HepG2 (cell line): ENCODE measurements around the gene EEPD1. TPM values are rescaled to one million over a fixed set of nuclear protein-coding genes. Genes with fewer than 3 reads are reported as not detected.
A peak's percentile ranks its signal among the peaks of the same experiment; 100 is the strongest.

Experiments used
- ATAD3A ChIP-seq: sonication (generic); formaldehyde crosslinking; IDR thresholded peaks from 2 replicates; pipeline ENCODE4 v1.4.0; 2020; ENCODE audit warnings: missing genetic modification reagents
- EHMT2 ChIP-seq: fragments of 200-600 bp; sonication (generic); IDR thresholded peaks from 2 replicates; pipeline ENCODE4 v1.7.0; 2017; ENCODE audit warnings: antibody characterized with exemption, low read depth, low read length, borderline replicate concordance
- GPN1 ChIP-seq: sonication (generic); formaldehyde crosslinking; IDR thresholded peaks from 2 replicates; pipeline ENCODE4 v1.5.1; 2020; ENCODE audit warnings: missing genetic modification reagents, borderline replicate concordance
- KDM5B ChIP-seq: sonication (generic); formaldehyde crosslinking; IDR thresholded peaks from 2 replicates; pipeline ENCODE4 v1.4.0; 2020; ENCODE audit warnings: missing genetic modification reagents, mild to moderate bottlenecking, borderline replicate concordance
- MTF1 ChIP-seq: sonication (generic); formaldehyde crosslinking; IDR thresholded peaks from 2 replicates; pipeline ENCODE4 v1.5.0; 2020; ENCODE audit warnings: missing genetic modification reagents
- NCOR1 ChIP-seq: fragments of 200-600 bp; sonication (generic); IDR thresholded peaks from 2 replicates; pipeline ENCODE4 v1.7.0; 2017; ENCODE audit warnings: antibody characterized with exemption, low read length, borderline replicate concordance
- RCOR2 ChIP-seq: IDR thresholded peaks from 2 replicates; pipeline ENCODE4 v1.6.1; 2016; ENCODE audit warnings: missing biosample characterization, missing genetic modification reagents
- ZBTB8A ChIP-seq: sonication (generic); formaldehyde crosslinking; IDR thresholded peaks from 2 replicates; pipeline ENCODE4 v1.4.0; 2020; ENCODE audit warnings: mild to moderate bottlenecking, low read depth, missing genetic modification reagents, borderline replicate concordance
- ZEB1 ChIP-seq: IDR thresholded peaks from 2 replicates; pipeline ENCODE4 v1.6.1; 2012; ENCODE audit warnings: mild to moderate bottlenecking, low read depth, inconsistent platforms; ENCODE audit not compliant: insufficient replicate concordance
- ZNF616 ChIP-seq: sonication (generic); formaldehyde crosslinking; IDR thresholded peaks from 2 replicates; pipeline ENCODE4 v1.5.0; 2020; ENCODE audit warnings: low read depth, mild to moderate bottlenecking, missing genetic modification reagents
- ZNF709 ChIP-seq: sonication (generic); formaldehyde crosslinking; IDR thresholded peaks from 2 replicates; pipeline ENCODE4 v1.5.0; 2020; ENCODE audit warnings: mild to moderate bottlenecking, missing genetic modification reagents
- ZNF768 ChIP-seq: sonication (generic); formaldehyde crosslinking; IDR thresholded peaks from 2 replicates; pipeline ENCODE4 v1.4.0; 2020; ENCODE audit warnings: missing genetic modification reagents
- polyA plus RNA-seq, 8 experiments: library from polyadenylated mRNA; depleted of rRNA in 3 of 8; stranded (reverse) in 7 of 8; unstranded in 1 of 8; fragments of >200 nt; fragmentation: Illumina TruSeq in 4 of 8; extraction: Trizol in 4 of 8; gene quantifications; 2 replicates each; pipeline versions ENCODE4 v1.2.1 to v1.2.3, GENCODE V29; 2011 to 2016; ENCODE audit warnings: low read depth in 4 of 8, missing spikeins in 1 of 8, mixed read lengths in 1 of 8; ENCODE audit not compliant: insufficient read depth in 1 of 8
- total RNA-seq, 5 experiments: library from RNA; depleted of rRNA; stranded (reverse); fragments of >200 nt; fragmentation: Illumina TruSeq; extraction: Trizol; gene quantifications; 2 replicates each; pipeline ENCODE4 v1.2.3, GENCODE V29; 2016; ENCODE audit warnings: low read depth in 1 of 5
- TF ChIP-seq, protein P1 (sequence below): sonication (generic); formaldehyde crosslinking; IDR thresholded peaks from 2 replicates; pipeline ENCODE4 v1.5.1; 2020; ENCODE audit warnings: mild to moderate bottlenecking, missing genetic modification reagents, moderate library complexity
- TF ChIP-seq, protein P2 (sequence below): sonication (generic); formaldehyde crosslinking; IDR thresholded peaks from 2 replicates; pipeline ENCODE4; 2020; ENCODE audit warnings: missing genetic modification reagents, mild to moderate bottlenecking, borderline replicate concordance
- TF ChIP-seq, protein P3 (sequence below): sonication (generic); formaldehyde crosslinking; IDR thresholded peaks from 2 replicates; pipeline ENCODE4 v1.5.0; 2020; ENCODE audit warnings: mild to moderate bottlenecking, missing genetic modification reagents
- TF ChIP-seq, protein P4 (sequence below): sonication (generic); formaldehyde crosslinking; IDR thresholded peaks from 2 replicates; pipeline ENCODE4 v1.4.0; 2020; ENCODE audit warnings: missing genetic modification reagents

The EEPD1 gene
- total and polyA plus RNA-seq, 2 of the 13 experiments (the other 11 are each of a cell fraction or from before 2014, with no cell fraction given) = 10.1 to 16.4 TPM

DNA sequence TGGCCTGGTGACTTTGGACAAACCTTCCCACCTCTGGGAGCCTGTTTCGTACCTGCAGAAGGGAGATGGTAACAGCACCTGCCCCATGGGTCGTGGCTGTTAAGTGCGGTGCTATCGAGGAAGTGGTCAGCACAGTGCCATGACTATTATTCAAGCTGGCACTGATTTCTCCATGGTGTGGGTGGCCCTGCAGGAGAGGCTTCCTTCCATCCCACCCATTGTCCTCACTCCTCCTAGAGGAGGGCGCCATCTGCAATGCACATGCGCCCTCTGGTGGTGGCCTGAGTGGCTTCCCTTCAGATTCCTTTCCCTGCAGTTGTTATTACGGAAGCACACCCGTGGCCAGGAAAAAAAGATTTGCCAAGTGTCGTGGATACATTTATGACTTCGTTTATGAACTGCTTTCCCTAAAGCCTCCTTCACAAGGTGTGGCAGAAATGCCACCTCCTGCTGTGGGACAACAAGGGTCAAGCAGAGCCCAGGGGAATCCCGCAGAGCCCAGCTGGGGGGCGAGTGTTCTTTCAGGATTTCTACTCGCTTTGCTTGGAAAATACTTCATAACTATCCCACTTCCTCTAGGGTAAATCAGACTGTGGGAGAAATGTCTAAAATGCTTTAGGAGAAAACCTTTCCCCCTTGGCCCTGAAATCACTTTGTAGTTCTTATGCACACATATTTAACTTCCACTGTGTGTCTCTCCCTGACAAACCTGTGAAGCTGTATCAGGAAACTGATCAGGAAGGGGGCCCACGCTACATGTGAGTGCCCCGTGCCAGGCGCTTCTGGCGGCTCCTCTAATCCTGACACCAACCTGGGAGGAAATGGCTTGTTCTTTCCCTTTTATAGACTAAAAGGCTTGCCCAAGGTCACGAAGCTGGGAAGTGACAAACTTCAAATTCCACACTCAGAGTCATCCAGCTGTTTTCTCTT, 138.6 kb downstream of the EEPD1 start (continued):
- no peak for TF ChIP-seq ZEB1
- no peak; the same call in 1 of the 2 replicates for TF ChIP-seq KDM5B (CRISPR knock-in tag)
- no peak for TF ChIP-seq RCOR2 (CRISPR knock-in tag)
- TF ChIP-seq, protein P1, sequence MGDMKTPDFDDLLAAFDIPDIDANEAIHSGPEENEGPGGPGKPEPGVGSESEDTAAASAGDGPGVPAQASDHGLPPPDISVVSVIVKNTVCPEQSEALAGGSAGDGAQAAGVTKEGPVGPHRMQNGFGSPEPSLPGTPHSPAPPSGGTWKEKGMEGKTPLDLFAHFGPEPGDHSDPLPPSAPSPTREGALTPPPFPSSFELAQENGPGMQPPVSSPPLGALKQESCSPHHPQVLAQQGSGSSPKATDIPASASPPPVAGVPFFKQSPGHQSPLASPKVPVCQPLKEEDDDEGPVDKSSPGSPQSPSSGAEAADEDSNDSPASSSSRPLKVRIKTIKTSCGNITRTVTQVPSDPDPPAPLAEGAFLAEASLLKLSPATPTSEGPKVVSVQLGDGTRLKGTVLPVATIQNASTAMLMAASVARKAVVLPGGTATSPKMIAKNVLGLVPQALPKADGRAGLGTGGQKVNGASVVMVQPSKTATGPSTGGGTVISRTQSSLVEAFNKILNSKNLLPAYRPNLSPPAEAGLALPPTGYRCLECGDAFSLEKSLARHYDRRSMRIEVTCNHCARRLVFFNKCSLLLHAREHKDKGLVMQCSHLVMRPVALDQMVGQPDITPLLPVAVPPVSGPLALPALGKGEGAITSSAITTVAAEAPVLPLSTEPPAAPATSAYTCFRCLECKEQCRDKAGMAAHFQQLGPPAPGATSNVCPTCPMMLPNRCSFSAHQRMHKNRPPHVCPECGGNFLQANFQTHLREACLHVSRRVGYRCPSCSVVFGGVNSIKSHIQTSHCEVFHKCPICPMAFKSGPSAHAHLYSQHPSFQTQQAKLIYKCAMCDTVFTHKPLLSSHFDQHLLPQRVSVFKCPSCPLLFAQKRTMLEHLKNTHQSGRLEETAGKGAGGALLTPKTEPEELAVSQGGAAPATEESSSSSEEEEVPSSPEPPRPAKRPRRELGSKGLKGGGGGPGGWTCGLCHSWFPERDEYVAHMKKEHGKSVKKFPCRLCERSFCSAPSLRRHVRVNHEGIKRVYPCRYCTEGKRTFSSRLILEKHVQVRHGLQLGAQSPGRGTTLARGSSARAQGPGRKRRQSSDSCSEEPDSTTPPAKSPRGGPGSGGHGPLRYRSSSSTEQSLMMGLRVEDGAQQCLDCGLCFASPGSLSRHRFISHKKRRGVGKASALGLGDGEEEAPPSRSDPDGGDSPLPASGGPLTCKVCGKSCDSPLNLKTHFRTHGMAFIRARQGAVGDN (CRISPR knock-in tag) = peak; percentile 86
- no peak for TF ChIP-seq ZBTB8A
- TF ChIP-seq ATAD3A (CRISPR knock-in tag) = no peak
- no peak for TF ChIP-seq MTF1 (CRISPR knock-in tag)
- TF ChIP-seq GPN1 = no peak
- TF ChIP-seq ZNF616 = no peak
- no peak for TF ChIP-seq ZNF768 (CRISPR knock-in tag)
- TF ChIP-seq, protein P2, sequence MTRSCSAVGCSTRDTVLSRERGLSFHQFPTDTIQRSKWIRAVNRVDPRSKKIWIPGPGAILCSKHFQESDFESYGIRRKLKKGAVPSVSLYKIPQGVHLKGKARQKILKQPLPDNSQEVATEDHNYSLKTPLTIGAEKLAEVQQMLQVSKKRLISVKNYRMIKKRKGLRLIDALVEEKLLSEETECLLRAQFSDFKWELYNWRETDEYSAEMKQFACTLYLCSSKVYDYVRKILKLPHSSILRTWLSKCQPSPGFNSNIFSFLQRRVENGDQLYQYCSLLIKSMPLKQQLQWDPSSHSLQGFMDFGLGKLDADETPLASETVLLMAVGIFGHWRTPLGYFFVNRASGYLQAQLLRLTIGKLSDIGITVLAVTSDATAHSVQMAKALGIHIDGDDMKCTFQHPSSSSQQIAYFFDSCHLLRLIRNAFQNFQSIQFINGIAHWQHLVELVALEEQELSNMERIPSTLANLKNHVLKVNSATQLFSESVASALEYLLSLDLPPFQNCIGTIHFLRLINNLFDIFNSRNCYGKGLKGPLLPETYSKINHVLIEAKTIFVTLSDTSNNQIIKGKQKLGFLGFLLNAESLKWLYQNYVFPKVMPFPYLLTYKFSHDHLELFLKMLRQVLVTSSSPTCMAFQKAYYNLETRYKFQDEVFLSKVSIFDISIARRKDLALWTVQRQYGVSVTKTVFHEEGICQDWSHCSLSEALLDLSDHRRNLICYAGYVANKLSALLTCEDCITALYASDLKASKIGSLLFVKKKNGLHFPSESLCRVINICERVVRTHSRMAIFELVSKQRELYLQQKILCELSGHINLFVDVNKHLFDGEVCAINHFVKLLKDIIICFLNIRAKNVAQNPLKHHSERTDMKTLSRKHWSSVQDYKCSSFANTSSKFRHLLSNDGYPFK (CRISPR knock-in tag) = 0 out of 2 replicates have a peak, but pooled peaks have one; percentile 20
- TF ChIP-seq, protein P3, sequence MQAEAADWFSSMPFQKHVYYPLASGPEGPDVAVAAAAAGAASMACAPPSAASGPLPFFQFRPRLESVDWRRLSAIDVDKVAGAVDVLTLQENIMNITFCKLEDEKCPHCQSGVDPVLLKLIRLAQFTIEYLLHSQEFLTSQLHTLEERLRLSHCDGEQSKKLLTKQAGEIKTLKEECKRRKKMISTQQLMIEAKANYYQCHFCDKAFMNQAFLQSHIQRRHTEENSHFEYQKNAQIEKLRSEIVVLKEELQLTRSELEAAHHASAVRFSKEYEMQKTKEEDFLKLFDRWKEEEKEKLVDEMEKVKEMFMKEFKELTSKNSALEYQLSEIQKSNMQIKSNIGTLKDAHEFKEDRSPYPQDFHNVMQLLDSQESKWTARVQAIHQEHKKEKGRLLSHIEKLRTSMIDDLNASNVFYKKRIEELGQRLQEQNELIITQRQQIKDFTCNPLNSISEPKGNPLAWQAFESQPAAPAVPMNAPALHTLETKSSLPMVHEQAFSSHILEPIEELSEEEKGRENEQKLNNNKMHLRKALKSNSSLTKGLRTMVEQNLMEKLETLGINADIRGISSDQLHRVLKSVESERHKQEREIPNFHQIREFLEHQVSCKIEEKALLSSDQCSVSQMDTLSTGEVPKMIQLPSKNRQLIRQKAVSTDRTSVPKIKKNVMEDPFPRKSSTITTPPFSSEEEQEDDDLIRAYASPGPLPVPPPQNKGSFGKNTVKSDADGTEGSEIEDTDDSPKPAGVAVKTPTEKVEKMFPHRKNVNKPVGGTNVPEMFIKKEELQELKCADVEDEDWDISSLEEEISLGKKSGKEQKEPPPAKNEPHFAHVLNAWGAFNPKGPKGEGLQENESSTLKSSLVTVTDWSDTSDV (CRISPR knock-in tag) = no peak
- TF ChIP-seq, protein P4, sequence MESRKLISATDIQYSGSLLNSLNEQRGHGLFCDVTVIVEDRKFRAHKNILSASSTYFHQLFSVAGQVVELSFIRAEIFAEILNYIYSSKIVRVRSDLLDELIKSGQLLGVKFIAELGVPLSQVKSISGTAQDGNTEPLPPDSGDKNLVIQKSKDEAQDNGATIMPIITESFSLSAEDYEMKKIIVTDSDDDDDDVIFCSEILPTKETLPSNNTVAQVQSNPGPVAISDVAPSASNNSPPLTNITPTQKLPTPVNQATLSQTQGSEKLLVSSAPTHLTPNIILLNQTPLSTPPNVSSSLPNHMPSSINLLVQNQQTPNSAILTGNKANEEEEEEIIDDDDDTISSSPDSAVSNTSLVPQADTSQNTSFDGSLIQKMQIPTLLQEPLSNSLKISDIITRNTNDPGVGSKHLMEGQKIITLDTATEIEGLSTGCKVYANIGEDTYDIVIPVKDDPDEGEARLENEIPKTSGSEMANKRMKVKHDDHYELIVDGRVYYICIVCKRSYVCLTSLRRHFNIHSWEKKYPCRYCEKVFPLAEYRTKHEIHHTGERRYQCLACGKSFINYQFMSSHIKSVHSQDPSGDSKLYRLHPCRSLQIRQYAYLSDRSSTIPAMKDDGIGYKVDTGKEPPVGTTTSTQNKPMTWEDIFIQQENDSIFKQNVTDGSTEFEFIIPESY (CRISPR knock-in tag) = 0 out of 2 replicates have a peak, but pooled peaks have one; percentile 59
- TF ChIP-seq EHMT2 = no peak
- no peak for TF ChIP-seq NCOR1
- TF ChIP-seq ZNF709 (CRISPR knock-in tag) = no peak
